Esophagus muscularis mucosa (tissue), 3 donors: ENCODE results near the gene MYOF.

Source experiments
- POLR2A ChIP-seq: fragments of 450-650 bp; IDR thresholded peaks from one replicate; pipeline ENCODE4 v1.6.1; 2017; ENCODE audit warnings: antibody characterized with exemption, moderate library complexity, mild to moderate bottlenecking, low read depth
- POLR2AphosphoS5 ChIP-seq, 2 donors: sonication (generic); formaldehyde crosslinking; IDR thresholded peaks; one replicate each; pipeline ENCODE4 v1.6.1; 2017; ENCODE audit warnings: antibody characterized with exemption in 2 of 2
- TF ChIP-seq, protein P1 (sequence below), 3 experiments: fragments of 200-600 bp in 2 of 3; fragments of 450-650 bp in 1 of 3; sonication (generic) in 2 of 3; IDR thresholded peaks; one replicate each; pipeline ENCODE4 v1.5.1; 2017 to 2019; ENCODE audit warnings: antibody characterized with exemption in 3 of 3, mild to moderate bottlenecking in 2 of 3, moderate library complexity in 1 of 3

DNA sequence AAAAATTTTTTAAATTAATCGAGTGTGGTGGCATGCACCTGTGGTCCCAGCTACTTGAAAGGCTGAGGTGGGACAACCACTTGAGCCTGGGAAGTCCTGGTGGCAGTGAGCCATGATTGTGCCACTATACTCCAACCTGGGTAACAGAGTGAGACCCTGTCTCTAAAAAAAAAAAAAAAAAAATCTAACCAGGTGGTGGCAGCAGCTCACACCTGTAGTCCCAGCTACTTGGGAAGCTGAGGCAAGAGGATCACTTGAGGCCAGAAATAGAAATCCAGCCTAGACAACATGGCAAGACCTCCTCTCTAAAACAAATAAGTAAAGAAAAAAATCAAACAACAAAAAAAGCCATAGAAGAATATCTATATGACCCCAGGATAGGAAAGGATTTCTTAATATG, 3.6 kb upstream of the MYOF start:
- TF ChIP-seq POLR2A (no peak), POLR2AphosphoS5 (IDR thresholded peaks at IDR 0.05) (no peak)
- TF ChIP-seq, protein P1, sequence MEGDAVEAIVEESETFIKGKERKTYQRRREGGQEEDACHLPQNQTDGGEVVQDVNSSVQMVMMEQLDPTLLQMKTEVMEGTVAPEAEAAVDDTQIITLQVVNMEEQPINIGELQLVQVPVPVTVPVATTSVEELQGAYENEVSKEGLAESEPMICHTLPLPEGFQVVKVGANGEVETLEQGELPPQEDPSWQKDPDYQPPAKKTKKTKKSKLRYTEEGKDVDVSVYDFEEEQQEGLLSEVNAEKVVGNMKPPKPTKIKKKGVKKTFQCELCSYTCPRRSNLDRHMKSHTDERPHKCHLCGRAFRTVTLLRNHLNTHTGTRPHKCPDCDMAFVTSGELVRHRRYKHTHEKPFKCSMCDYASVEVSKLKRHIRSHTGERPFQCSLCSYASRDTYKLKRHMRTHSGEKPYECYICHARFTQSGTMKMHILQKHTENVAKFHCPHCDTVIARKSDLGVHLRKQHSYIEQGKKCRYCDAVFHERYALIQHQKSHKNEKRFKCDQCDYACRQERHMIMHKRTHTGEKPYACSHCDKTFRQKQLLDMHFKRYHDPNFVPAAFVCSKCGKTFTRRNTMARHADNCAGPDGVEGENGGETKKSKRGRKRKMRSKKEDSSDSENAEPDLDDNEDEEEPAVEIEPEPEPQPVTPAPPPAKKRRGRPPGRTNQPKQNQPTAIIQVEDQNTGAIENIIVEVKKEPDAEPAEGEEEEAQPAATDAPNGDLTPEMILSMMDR (IDR thresholded peaks at IDR 0.05) = no peak
